Putamen (tissue), 1 donor: ENCODE data around the gene DLX5.

ENCODE experiments used
- DNase-seq: peaks from one replicate; pipeline ENCODE4 v3.0.0-alpha.2; 2016; ENCODE audit warnings: low spot score

The DLX5 gene

DNA sequence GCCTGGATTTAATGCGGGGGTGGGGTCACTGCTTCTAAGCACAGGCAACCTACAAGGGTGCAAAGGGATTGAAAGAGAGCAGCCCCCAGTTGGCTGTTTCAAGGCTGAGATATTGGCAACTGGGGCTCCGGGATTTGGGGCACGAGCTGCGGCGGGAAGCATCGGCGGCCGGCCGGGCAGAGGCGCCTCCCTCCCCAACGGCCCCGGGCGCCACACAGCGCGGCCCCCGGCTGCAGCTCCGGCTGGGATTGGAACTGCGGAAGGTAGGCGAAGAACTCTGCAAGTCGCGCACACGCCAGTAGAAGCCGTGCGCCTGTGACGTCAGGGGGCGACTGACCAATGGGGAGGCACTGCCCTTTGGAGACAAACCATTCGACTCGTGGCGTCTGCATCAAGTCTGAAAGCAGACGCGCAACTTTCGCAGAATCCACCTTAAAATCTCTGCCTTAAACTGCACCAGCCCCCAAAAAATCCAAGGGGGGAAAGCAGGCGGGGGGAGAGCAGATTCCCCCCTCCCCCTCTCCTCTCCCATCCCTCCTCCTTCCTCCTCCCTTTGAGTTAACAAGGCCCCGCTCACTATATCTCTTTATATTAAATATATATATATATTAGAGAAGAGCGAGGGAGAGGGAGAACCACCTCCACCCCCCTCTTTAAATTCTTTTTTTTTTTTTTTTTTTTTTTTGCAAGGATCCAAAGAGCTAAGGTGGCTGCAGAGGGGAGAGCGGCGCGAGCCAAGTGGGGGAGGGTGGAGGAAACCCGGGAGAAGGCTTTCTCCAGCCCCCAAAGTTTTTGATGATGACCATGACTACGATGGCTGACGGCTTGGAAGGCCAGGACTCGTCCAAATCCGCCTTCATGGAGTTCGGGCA is 19.2 kb downstream of the DLX5 start, which contains the start of gene DLX6:
TSS of gene DLX6 (plus strand) at position 371 of the 872 bp plus-strand sequence. CDS start at position 796, 425 bp downstream.
- DNase-seq: peak; percentile 86

DNA sequence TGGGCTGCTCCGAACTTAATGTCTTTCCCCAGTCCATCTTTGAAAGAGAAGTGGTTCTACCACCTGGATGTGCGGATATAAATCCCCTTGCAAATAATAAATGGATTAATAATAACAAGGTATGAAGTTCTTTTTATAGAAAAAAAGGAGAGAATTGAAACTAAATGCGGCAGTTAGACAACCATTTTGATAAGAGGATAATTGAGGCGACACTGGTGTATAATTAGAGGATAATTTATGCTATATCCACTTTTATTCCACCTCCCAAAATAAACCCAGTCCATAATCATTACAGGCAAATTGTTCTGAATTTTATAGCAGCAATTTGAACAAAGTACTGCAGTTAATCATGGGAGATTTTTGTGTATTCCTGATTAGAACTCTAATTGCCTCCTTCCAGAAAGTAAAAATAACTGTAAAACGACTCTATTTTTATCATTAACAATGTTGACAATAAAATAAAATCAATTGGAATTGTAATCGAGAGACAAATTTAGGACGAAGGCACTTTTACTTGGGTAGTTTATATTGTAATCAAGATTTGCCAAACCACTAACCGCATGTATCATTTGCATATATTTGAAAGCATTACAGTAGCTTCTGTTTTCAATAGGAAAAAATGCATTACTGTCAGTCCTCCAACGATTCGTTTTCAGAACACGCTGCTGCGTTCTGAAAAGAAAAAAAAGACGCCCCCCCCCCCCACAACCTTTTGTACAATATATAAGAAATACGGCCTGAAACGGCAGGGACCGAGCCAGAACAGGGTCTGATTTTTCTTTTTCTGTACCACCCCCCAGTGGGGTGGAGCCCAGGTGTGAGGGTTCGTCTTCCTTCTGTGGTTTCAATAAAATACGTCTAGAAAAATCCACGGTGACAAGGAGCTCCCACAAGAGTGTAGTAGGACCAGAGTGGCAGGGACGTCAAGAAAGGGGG is 20.1 kb downstream of the DLX5 start:
- no peak for DNase-seq

DNA sequence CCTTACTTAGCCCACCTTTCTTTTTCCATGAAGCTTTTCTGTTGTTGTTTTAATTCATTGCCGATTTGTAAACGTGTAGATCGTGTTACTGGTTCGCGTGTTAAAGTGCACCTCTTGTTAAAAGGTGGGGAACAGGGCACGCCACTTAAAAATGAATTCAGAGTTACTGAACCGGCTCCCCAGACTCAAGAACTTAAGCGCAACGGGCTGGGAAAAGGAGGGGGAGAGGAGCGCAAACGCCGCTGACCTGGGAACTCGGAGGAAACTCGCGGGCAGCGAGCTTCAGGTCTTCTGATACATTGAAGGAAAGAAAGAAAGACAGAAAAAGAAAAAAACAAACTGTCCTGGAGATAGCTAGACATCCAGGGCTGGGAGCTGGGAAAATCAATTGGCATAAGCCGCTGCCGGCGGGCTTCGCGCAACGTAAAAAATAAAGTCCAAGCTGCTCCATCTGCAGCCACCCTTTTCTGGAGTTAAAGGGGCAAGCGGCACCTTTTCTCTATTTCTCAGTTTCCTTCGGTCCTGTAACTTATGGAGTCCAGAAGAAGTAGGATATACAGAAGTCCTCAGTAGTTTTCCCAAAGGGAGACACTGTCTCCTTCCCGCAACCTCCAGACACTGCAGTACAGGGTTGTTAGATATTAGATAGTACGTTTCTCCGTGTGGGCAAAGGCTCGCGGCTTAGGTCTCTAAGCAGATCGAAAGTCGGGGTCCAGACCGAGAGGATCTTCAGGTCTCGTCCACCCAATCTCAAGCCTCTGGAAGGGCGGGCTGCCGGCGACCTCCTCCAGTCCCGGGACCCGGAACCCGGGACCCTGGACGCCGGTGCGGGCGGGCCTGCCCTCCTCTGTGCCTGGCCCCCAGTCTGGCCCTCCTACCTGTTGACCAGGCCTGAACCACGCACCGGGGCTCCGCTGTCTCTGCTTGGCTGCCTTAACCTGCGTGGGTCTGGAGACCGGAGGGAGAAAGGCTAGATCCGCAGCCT is 21.1 kb downstream of the DLX5 start:
- DNase-seq: no peak

DNA sequence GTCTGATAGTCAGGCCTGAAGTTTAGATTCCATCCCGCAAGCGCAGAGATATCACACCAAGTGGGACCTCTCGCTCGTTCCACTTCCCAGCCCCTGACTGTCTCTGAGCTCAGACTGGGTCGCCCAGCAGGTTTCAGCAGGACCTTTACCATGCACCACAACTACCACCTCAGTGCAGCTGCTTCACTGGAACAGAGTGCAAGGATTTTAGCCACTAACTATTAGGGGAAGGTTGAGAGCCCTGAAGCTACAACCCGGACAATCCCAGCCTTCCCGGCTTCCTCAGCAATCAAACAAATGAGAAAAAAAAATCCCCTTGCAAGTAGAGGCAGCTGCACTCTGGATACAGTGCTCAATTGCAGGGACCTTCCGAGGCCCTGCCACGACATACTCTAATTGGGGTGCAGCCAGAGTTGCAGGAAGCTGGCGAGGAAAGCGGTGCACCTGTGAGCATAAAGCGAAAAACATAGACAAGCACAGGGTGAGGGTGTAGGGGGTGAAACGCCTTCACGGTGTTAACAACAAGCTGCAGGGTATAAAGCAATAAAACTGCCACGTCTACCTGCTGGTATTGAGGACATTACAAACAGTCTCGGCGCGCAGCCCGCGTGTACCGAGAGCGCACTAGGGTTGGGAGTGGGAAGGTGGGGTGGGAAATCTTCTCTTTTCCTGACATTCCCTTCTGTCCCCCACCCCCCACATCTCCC is 21.9 kb downstream of the DLX5 start:
- DNase-seq: no peak

DNA sequence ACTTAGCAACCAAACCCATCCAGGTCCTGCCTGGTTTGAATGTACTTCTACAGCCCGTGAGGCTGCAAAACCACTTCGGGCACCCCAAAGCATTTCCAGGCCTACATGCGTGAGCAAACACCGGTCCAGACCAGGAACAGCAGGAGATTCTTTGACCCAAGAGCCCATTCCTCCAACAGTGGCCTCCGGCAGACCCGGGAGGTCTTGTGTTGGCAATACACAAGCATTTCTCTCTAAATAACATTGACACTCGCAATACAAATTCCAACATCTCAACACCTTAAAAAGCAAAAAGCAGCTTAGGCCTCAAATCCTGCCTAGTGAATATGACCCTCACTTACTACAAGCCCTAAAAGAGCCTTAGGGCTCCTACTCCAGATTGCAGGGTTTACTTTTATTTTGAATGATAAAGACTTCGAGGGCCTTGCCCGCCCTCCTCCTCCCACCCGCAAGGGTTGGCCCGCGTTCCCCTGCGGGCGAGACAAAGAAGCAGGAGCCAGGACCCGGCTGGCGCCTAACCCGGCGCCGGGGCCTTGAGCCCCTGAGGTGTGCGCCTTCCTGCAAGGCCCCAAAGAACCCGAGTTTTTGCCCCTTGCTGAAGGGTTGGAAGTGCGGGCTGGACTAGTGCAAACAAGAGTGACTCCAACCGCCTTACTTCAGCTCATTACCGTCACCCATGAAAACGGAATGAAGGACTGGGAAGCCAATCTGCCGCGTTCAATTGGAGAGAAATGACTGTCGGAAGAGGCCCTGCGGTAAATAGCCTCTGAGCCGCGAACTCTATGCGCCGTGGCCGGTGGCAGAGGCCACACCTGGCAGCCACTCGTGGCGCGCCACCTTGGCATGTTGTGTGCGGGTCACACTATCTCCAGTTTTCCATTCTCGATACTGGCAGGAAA is 22.7 kb downstream of the DLX5 start:
- DNase-seq: no peak

DNA sequence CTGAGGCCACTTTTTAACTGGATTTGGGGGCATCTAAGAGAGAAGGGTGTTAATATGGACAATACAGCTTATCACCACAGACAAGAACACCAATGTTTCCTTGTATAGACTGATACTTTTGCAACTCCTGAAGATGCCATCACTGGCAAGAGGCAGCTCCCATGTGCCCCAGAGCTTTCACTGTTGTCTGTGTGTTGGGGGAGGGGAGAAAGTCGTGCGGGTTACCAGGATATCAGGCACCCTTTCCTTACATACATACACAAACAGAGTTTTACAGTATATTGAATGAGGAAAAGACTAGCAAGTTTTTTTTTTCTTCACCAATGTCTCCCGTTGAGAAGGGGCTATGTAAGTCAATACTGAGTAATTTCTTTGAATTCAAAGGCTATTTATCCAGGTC is 23.4 kb downstream of the DLX5 start:
- no peak for DNase-seq

DNA sequence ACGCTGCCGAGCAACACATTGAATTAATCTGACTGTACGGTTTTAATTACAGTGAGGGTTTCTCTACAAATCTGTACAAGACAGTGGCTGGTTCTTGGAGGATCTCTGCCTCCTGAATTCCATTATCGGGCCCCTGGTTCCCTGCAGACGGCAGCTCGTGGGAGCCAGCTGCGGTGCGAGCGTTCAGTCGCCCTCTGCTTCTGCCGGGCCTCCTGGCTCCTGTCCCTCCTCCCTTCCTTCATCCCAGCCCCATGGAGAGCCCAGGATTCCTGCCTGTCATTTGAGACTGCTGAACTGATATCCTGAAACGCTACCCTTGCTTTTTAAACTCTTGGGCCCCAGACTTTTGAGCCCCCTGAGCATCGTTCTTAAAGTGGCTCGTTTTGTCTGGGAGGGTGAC is 25.9 kb downstream of the DLX5 start:
- DNase-seq: peak; percentile 11

DNA sequence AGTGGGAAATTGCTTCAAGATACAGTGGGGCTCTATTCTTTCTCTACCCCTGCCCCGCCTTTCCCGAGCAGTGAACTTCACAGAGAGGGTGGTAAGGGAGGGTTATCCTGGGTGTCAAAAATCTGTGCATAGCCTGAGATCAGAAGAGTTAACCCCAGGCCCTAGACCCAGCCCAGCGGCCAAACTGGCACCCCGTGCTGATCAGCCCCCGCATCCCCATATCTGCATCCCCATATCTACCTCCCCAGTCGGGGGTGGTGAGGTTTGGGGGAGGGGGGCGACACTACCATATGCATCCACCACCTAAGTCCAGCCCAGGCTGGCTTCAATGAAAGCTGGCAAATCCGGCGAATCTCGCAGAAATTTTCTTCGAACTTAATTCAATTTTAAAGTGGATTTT is 26.3 kb downstream of the DLX5 start:
- DNase-seq: no peak

DNA sequence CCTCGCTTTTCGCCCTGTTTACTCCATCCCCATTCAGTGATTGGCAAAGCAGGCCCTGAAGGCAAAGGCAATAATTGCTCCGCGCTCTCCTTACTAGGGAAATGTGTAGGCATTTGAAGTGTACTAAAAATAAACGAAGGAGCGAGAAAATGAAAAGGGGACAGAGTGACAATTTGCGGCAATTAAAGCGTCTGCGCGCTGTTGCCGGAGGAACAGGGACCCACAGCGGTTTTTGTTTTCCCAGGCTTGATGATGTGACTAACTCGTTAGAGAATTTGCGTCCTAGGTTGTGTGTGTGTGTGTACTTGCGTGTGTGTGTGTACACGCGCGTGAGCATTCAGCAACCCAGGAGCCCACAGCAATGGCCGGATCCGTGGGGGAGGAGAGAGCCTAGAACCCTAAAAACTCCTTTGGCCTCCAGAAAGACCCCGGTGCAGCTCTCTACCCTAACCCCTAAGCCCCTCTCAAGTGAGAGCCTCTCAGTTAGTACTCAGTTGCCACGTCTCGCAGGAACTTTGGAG is 27.1 kb downstream of the DLX5 start:
- DNase-seq: peak; percentile 47

DNA sequence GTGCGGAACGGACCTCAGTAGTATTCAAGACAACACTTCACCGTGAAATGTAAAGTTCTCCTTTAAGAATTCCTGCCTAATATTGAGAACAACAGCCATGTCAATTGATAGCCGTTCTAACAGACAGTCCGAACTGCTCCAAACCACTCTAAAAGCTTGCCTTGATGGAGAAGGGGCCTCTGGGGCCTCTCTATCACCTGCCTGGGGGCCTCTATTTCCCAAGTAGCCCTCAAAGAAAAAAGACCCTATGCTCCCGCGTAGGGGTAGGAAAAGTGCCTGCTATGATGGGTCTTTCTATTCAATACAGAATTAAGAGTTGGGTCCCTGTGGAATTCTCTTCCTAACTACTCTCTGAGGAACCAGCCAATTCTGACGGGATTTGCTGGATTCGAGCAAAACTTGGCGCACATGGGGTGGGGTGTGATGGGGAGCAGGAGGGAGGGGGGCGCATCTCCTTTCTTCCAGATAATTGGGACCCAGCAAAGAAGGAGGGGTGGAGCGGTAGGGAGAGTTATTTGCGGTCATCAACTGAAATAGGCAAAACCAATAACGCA is 27.6 kb downstream of the DLX5 start:
- peak; percentile 1 for DNase-seq

DNA sequence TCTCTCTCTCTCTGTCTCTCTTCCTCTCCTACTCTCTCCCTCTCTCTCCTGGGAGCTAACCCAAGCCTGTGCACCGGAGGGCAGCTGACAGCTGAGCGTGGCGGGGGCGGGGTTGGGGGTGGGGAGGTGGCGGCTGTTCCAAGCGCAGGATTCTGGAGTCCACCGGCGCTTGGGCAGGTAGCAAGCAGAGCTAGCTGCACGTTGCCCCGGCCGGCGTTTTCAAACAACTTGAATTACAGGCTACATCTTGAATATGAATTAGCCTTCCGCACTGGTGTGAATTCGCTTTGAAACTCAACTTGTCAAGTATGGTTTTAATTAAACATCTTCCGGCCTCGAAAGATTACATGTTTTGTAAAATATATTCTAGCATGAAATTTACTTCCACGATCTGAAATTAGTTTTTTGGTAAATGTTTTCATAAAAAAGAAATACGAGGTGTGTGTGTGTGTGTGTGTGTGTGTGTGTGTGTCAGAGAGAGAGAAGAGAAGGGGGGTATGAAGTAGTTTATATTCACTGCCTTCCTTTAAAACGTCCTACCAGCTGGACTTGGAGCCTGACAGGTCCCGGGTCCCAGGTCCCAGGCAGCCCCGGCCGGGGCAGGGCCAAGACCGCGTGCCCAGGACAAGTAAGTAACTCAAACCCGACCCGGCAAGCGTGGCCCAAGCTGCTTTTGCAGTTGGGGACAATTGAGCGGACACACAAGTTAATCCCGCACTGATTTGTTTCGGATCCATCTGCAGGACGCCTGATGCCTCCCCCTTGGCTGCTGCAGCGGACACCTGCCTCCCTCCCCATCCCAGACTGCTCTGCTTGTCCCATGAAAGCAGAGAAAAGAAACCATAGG is 28.3 kb downstream of the DLX5 start:
- peak; percentile 1 for DNase-seq

DNA sequence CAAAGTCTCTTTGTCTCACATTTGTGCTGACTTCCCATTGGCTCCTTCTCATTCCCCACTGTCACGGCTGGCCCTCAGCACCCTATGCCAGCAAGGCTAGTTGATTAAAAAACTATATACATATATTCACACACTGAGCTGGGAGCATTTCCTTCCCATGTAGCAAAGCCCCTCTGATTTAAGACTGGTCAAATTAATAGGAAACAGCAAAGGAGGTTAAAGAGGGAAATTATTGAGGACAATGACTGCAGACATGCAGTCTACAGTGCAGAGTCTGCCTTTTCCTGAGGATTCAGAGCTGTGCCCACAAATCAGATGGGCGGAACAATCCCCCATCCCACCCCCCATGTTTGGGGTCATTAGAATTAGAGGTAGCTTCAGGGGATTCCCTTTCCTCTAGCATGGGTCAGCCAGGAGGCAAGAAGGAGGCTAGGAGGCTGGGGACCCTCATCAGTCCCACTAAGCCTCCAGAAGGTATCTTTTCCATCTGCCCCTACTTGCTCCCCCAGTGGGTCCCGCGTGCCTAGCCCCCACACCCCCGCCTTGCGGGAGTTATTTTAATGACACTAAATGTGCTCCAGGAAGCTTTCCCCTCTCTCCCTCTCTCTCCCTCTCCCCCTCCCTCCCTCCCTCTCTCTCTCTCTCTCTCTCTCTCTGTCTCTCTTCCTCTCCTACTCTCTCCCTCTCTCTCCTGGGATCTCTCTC is 29.1 kb downstream of the DLX5 start:
- DNase-seq: no peak

DNA sequence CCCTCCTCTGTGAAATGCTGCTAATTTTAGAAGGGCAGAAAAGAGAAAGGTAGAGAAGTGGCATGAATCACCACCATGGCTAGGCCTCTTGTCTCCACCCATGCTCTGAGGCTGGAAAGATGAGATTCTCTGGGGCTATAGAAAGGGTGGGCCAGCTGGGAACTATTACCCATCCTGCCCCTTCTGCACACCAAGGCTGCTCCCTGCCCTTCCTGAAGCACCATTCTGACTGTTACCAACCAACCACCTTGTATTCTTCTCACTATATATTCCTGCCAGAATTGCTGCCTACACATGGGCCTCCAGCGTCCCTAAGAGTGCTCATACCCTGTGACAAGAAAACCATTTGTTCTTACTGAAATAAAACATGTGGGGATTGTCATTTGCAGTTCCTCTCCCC is 30.7 kb downstream of the DLX5 start:
- DNase-seq: no peak

DNA sequence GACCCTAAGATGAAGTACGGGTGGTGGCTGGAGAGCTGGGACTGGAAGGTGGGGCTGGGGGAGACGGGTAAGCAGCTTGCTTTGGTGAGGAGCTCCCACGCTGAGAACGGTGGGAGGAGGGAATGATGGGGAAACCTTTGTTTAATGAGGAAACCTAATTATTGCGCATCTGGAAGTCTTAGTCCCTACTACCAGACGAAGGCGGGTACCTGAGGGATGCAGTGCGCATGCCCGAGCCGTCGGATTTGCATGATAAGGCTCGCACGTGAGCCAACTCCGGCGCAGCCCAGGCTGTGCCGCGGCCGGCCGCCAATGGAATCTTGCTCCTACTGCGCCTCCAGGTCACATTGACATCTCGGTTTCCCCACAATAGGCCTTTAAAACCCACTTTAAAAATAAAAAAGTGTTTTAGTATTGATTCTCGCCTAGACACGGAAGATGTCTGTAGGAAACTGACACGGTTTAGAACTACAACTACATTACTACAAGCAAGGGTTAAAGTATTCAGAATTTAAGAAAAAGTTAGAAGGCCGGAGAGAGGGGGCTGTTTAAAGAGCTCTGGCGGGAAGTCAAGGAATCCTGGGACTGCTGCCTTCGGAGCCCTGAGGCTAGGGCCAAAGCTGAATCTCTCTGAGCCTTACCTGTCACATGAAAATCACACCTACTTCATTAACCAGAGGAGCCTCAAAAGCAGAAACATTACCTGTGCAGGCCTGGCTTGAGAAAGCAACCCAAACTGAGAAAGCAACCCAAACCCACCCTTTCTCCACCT is 31.4 kb downstream of the DLX5 start:
- no peak for DNase-seq

DNA sequence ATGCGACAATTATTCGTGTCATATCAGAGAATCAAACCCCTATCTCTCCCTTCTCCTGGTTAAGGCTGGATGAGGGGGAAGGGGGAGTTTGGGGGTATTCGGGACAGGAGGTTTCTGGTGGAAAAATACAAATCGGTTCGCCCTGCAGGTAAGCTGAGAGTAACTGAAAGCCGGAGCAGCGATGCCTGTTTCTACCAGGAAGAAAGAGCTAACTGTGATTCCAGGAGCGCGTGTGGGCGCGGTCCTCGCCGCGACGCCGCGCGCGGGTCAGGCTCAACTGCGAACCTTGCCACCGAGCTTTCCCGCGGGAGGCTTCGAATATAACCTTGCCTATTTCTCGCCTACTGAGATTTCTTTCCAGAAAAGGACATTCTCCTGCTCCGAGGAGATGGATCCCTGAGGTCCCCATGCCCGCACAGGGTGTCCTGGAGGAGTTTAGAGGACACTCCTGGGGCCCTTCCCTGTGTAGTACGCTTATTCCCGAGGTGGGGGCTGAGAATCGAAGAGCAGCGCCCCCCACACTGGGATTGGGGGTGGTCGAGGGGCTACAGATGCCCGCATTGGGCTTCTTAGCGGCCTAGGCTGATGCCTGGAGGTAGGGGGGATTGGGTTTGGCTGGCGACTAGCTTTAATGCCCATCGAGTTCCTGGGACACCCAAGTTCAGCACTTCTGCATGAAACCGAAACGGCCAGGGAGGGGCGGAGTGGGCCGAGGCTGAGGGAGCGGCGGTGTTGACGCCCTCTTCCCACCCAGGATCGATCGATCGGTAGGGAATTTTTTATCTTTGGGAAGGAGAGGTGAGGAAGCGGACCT is 32.2 kb downstream of the DLX5 start:
- no peak for DNase-seq

DNA sequence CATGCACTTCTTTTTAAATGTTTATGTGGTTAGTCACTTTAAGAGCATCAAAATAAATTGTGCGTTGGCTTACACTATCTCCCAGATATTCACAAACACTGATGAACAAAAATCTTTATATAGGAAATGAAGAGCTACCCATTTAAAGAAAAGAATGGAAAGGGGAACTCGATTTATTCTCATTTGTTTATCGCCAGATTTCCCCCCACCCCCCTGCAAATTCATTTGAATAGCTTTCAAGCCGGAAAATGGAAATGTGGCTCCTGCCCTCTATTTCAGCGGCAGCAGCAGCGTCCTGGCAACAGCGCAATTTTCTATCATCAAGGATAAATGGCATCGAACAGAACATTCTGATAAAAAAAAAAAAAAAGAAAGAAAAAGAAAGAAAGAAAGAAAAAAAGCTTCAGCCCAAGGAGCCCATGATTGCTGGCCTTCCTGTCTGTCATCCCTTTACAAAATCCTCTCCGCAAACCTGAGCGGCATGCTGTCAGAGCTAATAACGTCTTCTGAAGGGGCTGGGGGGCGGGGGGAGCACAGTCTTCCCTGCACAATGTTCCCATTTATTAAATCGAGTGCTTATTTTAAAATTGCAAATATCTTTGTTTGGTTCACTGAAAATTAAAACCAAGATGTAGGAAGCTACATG is 33.0 kb downstream of the DLX5 start:
- no peak for DNase-seq
